SK-N-SH (cell line): ENCODE data around the gene UBE2G2. TPM values are rescaled to one million over a fixed set of nuclear protein-coding genes. Genes with fewer than 3 reads are reported as not detected.

Source experiments
- CTCF ChIA-PET: fragments of 300-600, 350-600 bp; formaldehyde crosslinking; extraction: SDS; loops from one replicate; lab custom pipeline; 2021; lab: Yijun Ruan, JAX
- POLR2A ChIA-PET: fragments of 350-600 bp; sonication (Branson Sonifier 250); formaldehyde crosslinking; extraction: SDS; loops from one replicate; lab custom pipeline; 2020; ENCODE audit warnings: antibody characterized with exemption, inconsistent platforms; lab: Yijun Ruan, JAX
- DNase-seq: peaks from one replicate; pipeline ENCODE4 v3.0.0; 2012
- H2AFZ ChIP-seq: fragments of 200-600 bp; sonication (generic); 2 replicates; pipeline ENCODE4 v1.8.1; 2016; ENCODE audit warnings: antibody characterized with exemption, mild to moderate bottlenecking, low read depth
- H3F3A ChIP-seq: fragments of 200-600 bp; sonication (generic); replicated peaks from 2 replicates; pipeline ENCODE3; 2016; ENCODE audit warnings: antibody characterized with exemption, mild to moderate bottlenecking; ENCODE audit not compliant: insufficient read depth
- H3K27ac ChIP-seq, 2 experiments: fragments of 200-500 bp in 1 of 2; fragments of 200-600 bp in 1 of 2; sonication (Bioruptor generic) in 1 of 2; sonication (generic), shearing (Covaris generic) in 1 of 2; 2 replicates each; pipeline versions ENCODE4 v1.5.1 to v1.6.1; 2014 to 2016; ENCODE audit warnings: low read depth in 2 of 2, inconsistent platforms in 1 of 2, low read length in 1 of 2, mild to moderate bottlenecking in 1 of 2, mixed read lengths in 1 of 2
- H3K27me3 ChIP-seq: fragments of 200-600 bp; sonication (generic), shearing (Covaris generic); 2 replicates; pipeline ENCODE4 v1.6.1; 2016; ENCODE audit warnings: mixed run types; ENCODE audit not compliant: insufficient read depth
- H3K36me3 ChIP-seq, 2 experiments: fragments of 200-500 bp in 1 of 2; fragments of 200-600 bp in 1 of 2; sonication (Bioruptor generic) in 1 of 2; sonication (generic) in 1 of 2; replicated peaks in 1 of 2; 2 replicates each; pipeline versions ENCODE3 to v1.5.1; 2014 to 2016; ENCODE audit warnings: low read length in 1 of 2, mild to moderate bottlenecking in 1 of 2; ENCODE audit not compliant: insufficient read depth in 2 of 2, control insufficient read depth in 1 of 2
- H3K4me1 ChIP-seq, 2 experiments: fragments of 200-500 bp in 1 of 2; fragments of 200-600 bp in 1 of 2; sonication (Bioruptor generic) in 1 of 2; sonication (generic), shearing (Covaris generic) in 1 of 2; 2 replicates each; pipeline versions ENCODE4 v1.5.1 to v1.6.1; 2014 to 2016; ENCODE audit warnings: low read depth in 1 of 2, low read length in 1 of 2, mixed run types in 1 of 2; ENCODE audit not compliant: insufficient read depth in 2 of 2, control insufficient read depth in 1 of 2
- H3K4me2 ChIP-seq: fragments of 200-600 bp; sonication (generic), shearing (Covaris generic); 2 replicates; pipeline ENCODE4 v1.6.1; 2017; ENCODE audit warnings: mixed run types
- H3K4me3 ChIP-seq, 2 experiments: fragments of 200-500 bp in 1 of 2; fragments of 200-600 bp in 1 of 2; sonication (Bioruptor generic) in 1 of 2; sonication (generic), shearing (Covaris generic) in 1 of 2; 2 replicates each; pipeline versions ENCODE4 v1.5.1 to v1.8.1; 2014 to 2016; ENCODE audit warnings: low read depth in 2 of 2, inconsistent platforms in 1 of 2, low read length in 1 of 2, mild to moderate bottlenecking in 1 of 2, mixed read lengths in 1 of 2, moderate library complexity in 1 of 2
- H3K79me2 ChIP-seq: fragments of 200-600 bp; sonication (generic); 2 replicates; pipeline ENCODE4 v1.8.1; 2017; ENCODE audit warnings: mild to moderate bottlenecking; ENCODE audit not compliant: insufficient read depth
- H3K9ac ChIP-seq: fragments of 200-600 bp; sonication (generic); 2 replicates; pipeline ENCODE4 v1.6.1; 2017; ENCODE audit warnings: mixed run types
- H3K9me2 ChIP-seq: fragments of 200-600 bp; sonication (generic); 2 replicates; pipeline ENCODE4 v1.6.1; 2017; ENCODE audit warnings: mixed run types
- H3K9me3 ChIP-seq: fragments of 200-600 bp; sonication (generic); 2 replicates; pipeline ENCODE4 v1.6.1; 2017; ENCODE audit warnings: mixed run types, mild to moderate bottlenecking, moderate library complexity
- H4K20me1 ChIP-seq: fragments of 200-600 bp; sonication (generic); 2 replicates; pipeline ENCODE4 v1.6.1; 2017; ENCODE audit warnings: mild to moderate bottlenecking, mixed run types; ENCODE audit not compliant: insufficient read depth
- EP300 ChIP-seq, 2 experiments: IDR thresholded peaks; 2 replicates each; pipeline versions ENCODE4 v1.4.0 to v1.6.1; 2012; ENCODE audit warnings: borderline replicate concordance in 1 of 2, low read depth in 1 of 2, low read length in 1 of 2
- FOXJ3 ChIP-seq: sonication (generic); formaldehyde crosslinking; IDR thresholded peaks from 2 replicates; pipeline ENCODE4 v1.5.1; 2020; ENCODE audit warnings: mild to moderate bottlenecking, missing genetic modification reagents
- GABPA ChIP-seq: IDR thresholded peaks from 2 replicates; pipeline ENCODE4 v1.4.0; 2012; ENCODE audit warnings: low read depth, mild to moderate bottlenecking
- GATA2 ChIP-seq: sonication (generic); formaldehyde crosslinking; IDR thresholded peaks from 2 replicates; pipeline ENCODE4 v1.5.0; 2020; ENCODE audit warnings: mild to moderate bottlenecking, missing genetic modification reagents
- JUND ChIP-seq: IDR thresholded peaks from 2 replicates; pipeline ENCODE4 v1.4.0; 2012
- NRF1 ChIP-seq: IDR thresholded peaks from 2 replicates; pipeline ENCODE4 v1.6.1; 2012; ENCODE audit warnings: low read depth, mild to moderate bottlenecking, low read length
- WGBS: methylation state at CpG from one replicate; pipeline ENCODE4 v1.1.6; 2017; ENCODE audit warnings: low lambda C conversion rate; 5-methylcytosine and 5-hydroxymethylcytosine counted together
- polyA plus RNA-seq, 3 experiments: library from polyadenylated mRNA; depleted of rRNA; stranded (reverse); fragments of >200 nt; gene quantifications; 2 replicates each; pipeline ENCODE4 v1.2.3, GENCODE V29; 2012
- TF ChIP-seq, protein P1 (sequence below): IDR thresholded peaks from 2 replicates; pipeline ENCODE4 v1.4.0; 2012; ENCODE audit warnings: low read depth, borderline replicate concordance
- TF ChIP-seq, protein P2 (sequence below): fragments of 150-350 bp; IDR thresholded peaks from 2 replicates; pipeline ENCODE4 v1.6.1; 2017; ENCODE audit warnings: antibody characterized with exemption, low read length, low read depth, borderline replicate concordance
- TF ChIP-seq, protein P3 (sequence below): fragments of 200-600 bp; sonication (generic); IDR thresholded peaks from 2 replicates; pipeline ENCODE4 v1.6.1; 2017; ENCODE audit warnings: antibody characterized with exemption, mild to moderate bottlenecking, moderate library complexity
- TF ChIP-seq, protein P4 (sequence below): IDR thresholded peaks from 2 replicates; pipeline ENCODE4 v1.4.0; 2012; ENCODE audit warnings: low read depth
- TF ChIP-seq, protein P5 (sequence below): IDR thresholded peaks from 2 replicates; pipeline ENCODE4 v1.6.1; 2012; ENCODE audit warnings: mild to moderate bottlenecking, low read depth, low read length, moderate library complexity
- TF ChIP-seq, protein P6 (sequence below): IDR thresholded peaks from 2 replicates; pipeline ENCODE4; 2012

Gene UBE2G2
- polyA plus RNA-seq, 1 of the 3 experiments (the other 2 are of a cell fraction): 129 TPM

DNA sequence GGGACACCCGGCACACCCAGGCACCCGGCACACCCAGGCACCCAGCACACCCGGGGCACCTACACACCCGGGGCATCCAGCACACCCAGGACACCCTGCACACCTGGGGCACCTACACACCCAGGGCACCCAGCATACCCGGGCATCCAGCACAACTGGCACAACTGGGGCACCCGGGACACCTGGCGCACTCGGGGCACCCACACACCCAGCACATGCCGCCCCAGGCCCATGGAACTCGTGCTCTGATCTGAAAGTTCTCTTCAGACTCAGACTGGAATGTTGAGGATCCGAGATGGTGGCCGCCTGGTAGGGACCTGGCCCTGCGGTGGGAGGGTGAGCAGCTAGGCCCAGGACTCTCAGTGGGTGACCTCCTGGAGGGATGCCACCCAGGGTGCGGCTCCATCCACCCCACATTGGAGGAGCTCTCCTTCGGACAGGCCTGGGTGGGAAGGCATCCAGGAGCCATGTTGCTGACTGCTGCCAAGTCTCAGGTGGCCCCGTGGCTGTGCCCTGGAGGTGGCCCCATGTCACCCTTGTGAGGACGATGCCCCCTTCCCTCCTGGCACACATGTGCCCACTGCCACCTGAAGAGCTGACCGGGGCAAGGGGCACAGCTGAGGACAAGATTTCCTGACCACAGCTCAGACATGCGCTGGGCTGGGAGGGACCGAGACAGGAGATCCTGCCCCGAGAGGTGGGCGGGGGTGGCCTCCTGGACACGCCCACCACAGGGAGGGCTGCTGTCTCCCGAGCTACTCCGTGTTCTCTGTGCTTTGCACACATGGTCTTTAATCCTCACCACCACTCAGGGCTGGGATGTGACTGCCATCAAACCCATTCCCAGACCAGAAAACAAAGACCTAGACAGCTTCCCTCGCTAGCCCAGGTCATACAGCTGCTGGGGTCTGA is 37.0 kb downstream of the UBE2G2 start:
- Histone ChIP-seq H3K4me2 (no peak overlapping the region), H3F3A (no peaks in the 10 kb centered on the region), H3K27me3 (no peaks in the 10 kb centered on the region), H3K36me3 (peaks cover 0 to 11% of the 10 kb centered on the region in 2 experiments), H3K4me1 (peaks cover 0 to 22% of the 10 kb centered on the region in 2 experiments; a peak in 1 of 4 replicates), H4K20me1 (no peaks in the 10 kb centered on the region), H3K27ac (no peak overlapping the region), H3K9me3 (no peaks in the 10 kb centered on the region)
- CTCF ChIA-PET: interaction anchor here (0.6 to 1.2 kb wide), 3 partner anchors 17 to 29 kb away, joined by 3 to 6 read pairs (median 3); no protein-coding TSS in a partner anchor
- 75% methylated on average over 11 of the region's 26 CpGs for WGBS
- peak; percentile 50 for DNase-seq
- TF ChIP-seq, protein P1, sequence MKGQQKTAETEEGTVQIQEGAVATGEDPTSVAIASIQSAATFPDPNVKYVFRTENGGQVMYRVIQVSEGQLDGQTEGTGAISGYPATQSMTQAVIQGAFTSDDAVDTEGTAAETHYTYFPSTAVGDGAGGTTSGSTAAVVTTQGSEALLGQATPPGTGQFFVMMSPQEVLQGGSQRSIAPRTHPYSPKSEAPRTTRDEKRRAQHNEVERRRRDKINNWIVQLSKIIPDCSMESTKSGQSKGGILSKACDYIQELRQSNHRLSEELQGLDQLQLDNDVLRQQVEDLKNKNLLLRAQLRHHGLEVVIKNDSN: no peak
- TF ChIP-seq JUND (no peak), FOXJ3 (CRISPR knock-in tag) (no peak), GATA2 (no peak), EP300 (IDR thresholded peaks at IDR 0.05; ENCODE audit: borderline replicate concordance in 1 of 2, low read depth in 1 of 2, low read length in 1 of 2) (no peak)
- TF ChIP-seq, all 33 proteins: peak for 0
- H3K79me2 ChIP-seq: no peaks in the 10 kb centered on the region
- H3K4me3 ChIP-seq: no peak overlapping the region
- no peak overlapping the region for H2AFZ ChIP-seq
- no peaks in the 10 kb centered on the region for H3K9me2 ChIP-seq
- POLR2A ChIA-PET: no interaction called here
- no peak overlapping the region for H3K9ac ChIP-seq

DNA sequence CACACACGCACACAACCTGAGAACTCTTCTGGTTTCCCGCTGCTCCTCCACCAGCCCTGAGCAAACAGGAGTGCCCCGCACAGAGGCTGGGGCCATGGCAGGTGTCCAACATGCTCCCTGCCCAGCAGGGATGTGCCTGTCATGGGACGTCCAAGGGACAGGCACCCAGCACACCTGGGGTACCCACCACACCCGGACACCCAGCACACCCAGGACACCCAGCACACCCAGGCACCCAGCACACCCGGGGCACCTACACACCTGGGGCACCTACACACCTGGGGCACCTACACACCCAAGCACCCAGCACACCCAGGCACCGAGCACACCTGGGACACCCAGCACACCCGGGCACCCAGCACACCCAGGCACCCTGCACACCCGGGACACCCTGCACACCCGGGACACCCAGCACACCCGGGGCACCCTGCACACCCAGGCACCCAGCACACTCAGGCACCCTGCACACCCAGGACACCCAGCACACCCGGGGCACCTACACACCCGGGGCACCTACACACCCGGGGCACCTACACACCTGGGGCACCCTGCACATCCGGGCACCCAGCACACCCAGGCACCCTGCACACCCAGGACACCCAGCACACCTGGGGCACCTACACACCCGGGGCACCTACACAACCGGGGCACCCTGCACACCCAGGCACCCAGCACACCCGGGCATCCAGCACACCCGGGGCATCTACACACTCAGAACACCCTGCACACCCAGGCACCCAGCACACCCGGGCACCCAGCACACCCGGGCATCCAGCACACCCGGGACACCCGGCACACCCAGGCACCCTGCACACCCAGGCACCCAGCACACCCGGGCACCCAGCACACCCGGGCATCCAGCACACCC is 37.9 kb downstream of the UBE2G2 start:
- CTCF ChIA-PET: interaction anchor here (0.6 to 0.9 kb wide), 3 partner anchors 18 to 30 kb away, joined by 3 read pairs; no protein-coding TSS in a partner anchor
- TF ChIP-seq, protein P2, sequence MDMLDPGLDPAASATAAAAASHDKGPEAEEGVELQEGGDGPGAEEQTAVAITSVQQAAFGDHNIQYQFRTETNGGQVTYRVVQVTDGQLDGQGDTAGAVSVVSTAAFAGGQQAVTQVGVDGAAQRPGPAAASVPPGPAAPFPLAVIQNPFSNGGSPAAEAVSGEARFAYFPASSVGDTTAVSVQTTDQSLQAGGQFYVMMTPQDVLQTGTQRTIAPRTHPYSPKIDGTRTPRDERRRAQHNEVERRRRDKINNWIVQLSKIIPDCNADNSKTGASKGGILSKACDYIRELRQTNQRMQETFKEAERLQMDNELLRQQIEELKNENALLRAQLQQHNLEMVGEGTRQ: no peak
- TF ChIP-seq GABPA (no peak), EP300 (IDR thresholded peaks at IDR 0.05; ENCODE audit: borderline replicate concordance in 1 of 2, low read depth in 1 of 2, low read length in 1 of 2) (no peak), NRF1 (no peak)
- TF ChIP-seq, protein P3, sequence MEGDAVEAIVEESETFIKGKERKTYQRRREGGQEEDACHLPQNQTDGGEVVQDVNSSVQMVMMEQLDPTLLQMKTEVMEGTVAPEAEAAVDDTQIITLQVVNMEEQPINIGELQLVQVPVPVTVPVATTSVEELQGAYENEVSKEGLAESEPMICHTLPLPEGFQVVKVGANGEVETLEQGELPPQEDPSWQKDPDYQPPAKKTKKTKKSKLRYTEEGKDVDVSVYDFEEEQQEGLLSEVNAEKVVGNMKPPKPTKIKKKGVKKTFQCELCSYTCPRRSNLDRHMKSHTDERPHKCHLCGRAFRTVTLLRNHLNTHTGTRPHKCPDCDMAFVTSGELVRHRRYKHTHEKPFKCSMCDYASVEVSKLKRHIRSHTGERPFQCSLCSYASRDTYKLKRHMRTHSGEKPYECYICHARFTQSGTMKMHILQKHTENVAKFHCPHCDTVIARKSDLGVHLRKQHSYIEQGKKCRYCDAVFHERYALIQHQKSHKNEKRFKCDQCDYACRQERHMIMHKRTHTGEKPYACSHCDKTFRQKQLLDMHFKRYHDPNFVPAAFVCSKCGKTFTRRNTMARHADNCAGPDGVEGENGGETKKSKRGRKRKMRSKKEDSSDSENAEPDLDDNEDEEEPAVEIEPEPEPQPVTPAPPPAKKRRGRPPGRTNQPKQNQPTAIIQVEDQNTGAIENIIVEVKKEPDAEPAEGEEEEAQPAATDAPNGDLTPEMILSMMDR: no peak
- TF ChIP-seq, protein P4, sequence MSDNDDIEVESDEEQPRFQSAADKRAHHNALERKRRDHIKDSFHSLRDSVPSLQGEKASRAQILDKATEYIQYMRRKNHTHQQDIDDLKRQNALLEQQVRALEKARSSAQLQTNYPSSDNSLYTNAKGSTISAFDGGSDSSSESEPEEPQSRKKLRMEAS: no peak
- TF ChIP-seq, protein P5, sequence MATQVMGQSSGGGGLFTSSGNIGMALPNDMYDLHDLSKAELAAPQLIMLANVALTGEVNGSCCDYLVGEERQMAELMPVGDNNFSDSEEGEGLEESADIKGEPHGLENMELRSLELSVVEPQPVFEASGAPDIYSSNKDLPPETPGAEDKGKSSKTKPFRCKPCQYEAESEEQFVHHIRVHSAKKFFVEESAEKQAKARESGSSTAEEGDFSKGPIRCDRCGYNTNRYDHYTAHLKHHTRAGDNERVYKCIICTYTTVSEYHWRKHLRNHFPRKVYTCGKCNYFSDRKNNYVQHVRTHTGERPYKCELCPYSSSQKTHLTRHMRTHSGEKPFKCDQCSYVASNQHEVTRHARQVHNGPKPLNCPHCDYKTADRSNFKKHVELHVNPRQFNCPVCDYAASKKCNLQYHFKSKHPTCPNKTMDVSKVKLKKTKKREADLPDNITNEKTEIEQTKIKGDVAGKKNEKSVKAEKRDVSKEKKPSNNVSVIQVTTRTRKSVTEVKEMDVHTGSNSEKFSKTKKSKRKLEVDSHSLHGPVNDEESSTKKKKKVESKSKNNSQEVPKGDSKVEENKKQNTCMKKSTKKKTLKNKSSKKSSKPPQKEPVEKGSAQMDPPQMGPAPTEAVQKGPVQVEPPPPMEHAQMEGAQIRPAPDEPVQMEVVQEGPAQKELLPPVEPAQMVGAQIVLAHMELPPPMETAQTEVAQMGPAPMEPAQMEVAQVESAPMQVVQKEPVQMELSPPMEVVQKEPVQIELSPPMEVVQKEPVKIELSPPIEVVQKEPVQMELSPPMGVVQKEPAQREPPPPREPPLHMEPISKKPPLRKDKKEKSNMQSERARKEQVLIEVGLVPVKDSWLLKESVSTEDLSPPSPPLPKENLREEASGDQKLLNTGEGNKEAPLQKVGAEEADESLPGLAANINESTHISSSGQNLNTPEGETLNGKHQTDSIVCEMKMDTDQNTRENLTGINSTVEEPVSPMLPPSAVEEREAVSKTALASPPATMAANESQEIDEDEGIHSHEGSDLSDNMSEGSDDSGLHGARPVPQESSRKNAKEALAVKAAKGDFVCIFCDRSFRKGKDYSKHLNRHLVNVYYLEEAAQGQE: no peak
- TF ChIP-seq, protein P6, sequence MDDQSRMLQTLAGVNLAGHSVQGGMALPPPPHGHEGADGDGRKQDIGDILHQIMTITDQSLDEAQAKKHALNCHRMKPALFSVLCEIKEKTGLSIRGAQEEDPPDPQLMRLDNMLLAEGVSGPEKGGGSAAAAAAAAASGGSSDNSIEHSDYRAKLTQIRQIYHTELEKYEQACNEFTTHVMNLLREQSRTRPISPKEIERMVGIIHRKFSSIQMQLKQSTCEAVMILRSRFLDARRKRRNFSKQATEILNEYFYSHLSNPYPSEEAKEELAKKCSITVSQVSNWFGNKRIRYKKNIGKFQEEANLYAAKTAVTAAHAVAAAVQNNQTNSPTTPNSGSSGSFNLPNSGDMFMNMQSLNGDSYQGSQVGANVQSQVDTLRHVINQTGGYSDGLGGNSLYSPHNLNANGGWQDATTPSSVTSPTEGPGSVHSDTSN: no peak

More for the DNA sequence above, 37.9 kb downstream of the UBE2G2 start:
- Histone ChIP-seq H3K36me3 (peaks cover 0 to 7% of the 10 kb centered on the region in 2 experiments), H3K4me2 (no peak overlapping the region), H3K4me3 (no peak overlapping the region), H4K20me1 (no peaks in the 10 kb centered on the region), H2AFZ (no peak overlapping the region), H3F3A (no peaks in the 10 kb centered on the region), H3K27ac (no peak overlapping the region), H3K27me3 (no peaks in the 10 kb centered on the region), H3K9ac (no peak overlapping the region), H3K4me1 (peaks cover 0 to 22% of the 10 kb centered on the region in 2 experiments; a peak in 1 of 4 replicates), H3K9me3 (no peaks in the 10 kb centered on the region), H3K79me2 (no peaks in the 10 kb centered on the region), H3K9me2 (no peaks in the 10 kb centered on the region)
- POLR2A ChIA-PET: no interaction called here
- 53% methylated on average over 8 of the region's 25 CpGs for WGBS
- no peak for DNase-seq
